Astrocyte (in vitro differentiated cells and primary cell): Measurements from ENCODE around the gene NUMA1. TPM values are rescaled to one million over a fixed set of nuclear protein-coding genes. Genes with fewer than 3 reads are reported as not detected.

Experiments
- DNase-seq: peaks from one replicate; pipeline ENCODE4 v3.0.0-alpha.2; 2010; ENCODE audit warnings: low read depth
- FAIRE-seq: peaks from 2 replicates; lab custom pipeline; 2011; peaks lifted over from hg19 to GRCh38; lab: Jason Lieb, UNC
- H2AFZ ChIP-seq: 2 replicates; pipeline ENCODE4 v1.6.0; 2012; ENCODE audit warnings: low read depth, low read length, inconsistent platforms
- H3K27ac ChIP-seq: 2 replicates; pipeline ENCODE4 v1.5.1; 2011; ENCODE audit warnings: low read depth, low read length, inconsistent platforms
- H3K27me3 ChIP-seq: 2 replicates; pipeline ENCODE4 v1.6.0; 2011; ENCODE audit warnings: low read length, inconsistent platforms; ENCODE audit not compliant: insufficient read depth
- H3K36me3 ChIP-seq: 2 replicates; pipeline ENCODE4 v1.5.1; 2011; ENCODE audit warnings: low read length, inconsistent platforms; ENCODE audit not compliant: insufficient read depth
- H3K4me1 ChIP-seq: 2 replicates; pipeline ENCODE4 v1.5.1; 2011; ENCODE audit warnings: low read length, inconsistent platforms; ENCODE audit not compliant: insufficient read depth
- H3K4me2 ChIP-seq: 2 replicates; pipeline ENCODE4 v1.6.0; 2012; ENCODE audit warnings: low read length, inconsistent platforms
- H3K4me3 ChIP-seq: 2 replicates; pipeline ENCODE4 v1.5.1; 2011; ENCODE audit warnings: low read depth, mild to moderate bottlenecking, low read length, inconsistent platforms; ENCODE audit not compliant: insufficient read depth
- H3K79me2 ChIP-seq: 2 replicates; pipeline ENCODE4 v1.6.0; 2012; ENCODE audit warnings: mild to moderate bottlenecking, low read length, inconsistent platforms; ENCODE audit not compliant: insufficient read depth
- H3K9ac ChIP-seq: 2 replicates; pipeline ENCODE4 v1.6.0; 2012; ENCODE audit warnings: mild to moderate bottlenecking, low read length, inconsistent platforms
- H3K9me3 ChIP-seq: 2 replicates; pipeline ENCODE4 v1.5.1; 2012; ENCODE audit warnings: low read depth, mild to moderate bottlenecking, low read length, inconsistent platforms; ENCODE audit not compliant: insufficient read depth
- H4K20me1 ChIP-seq: 2 replicates; pipeline ENCODE4 v1.6.0; 2012; ENCODE audit warnings: low read length, inconsistent platforms; ENCODE audit not compliant: insufficient read depth
- H3K27ac Mint-ChIP-seq: one replicate; pipeline ENCODE4 v1.8.0; 2021; ENCODE audit warnings: mild to moderate bottlenecking, mixed read lengths; ENCODE audit not compliant: unreplicated experiment
- H3K27me3 Mint-ChIP-seq: one replicate; pipeline ENCODE4 v1.8.0; 2021; ENCODE audit warnings: low read depth, mixed read lengths; ENCODE audit not compliant: unreplicated experiment
- H3K36me3 Mint-ChIP-seq: one replicate; pipeline ENCODE4 v1.8.0; 2021; ENCODE audit warnings: low read depth, mixed read lengths; ENCODE audit not compliant: unreplicated experiment
- H3K4me1 Mint-ChIP-seq: one replicate; pipeline ENCODE4 v1.8.0; 2021; ENCODE audit warnings: low read depth, mixed read lengths; ENCODE audit not compliant: unreplicated experiment
- H3K4me3 Mint-ChIP-seq: one replicate; pipeline ENCODE4 v1.8.0; 2021; ENCODE audit warnings: mild to moderate bottlenecking, moderate library complexity, mixed read lengths; ENCODE audit not compliant: unreplicated experiment
- H3K9me3 Mint-ChIP-seq: one replicate; pipeline ENCODE4 v1.8.0; 2021; ENCODE audit warnings: mild to moderate bottlenecking, mixed read lengths; ENCODE audit not compliant: unreplicated experiment
- EZH2 ChIP-seq: IDR thresholded peaks from 2 replicates; pipeline ENCODE4 v1.6.1; 2012; ENCODE audit warnings: mild to moderate bottlenecking, low read length, inconsistent platforms; ENCODE audit not compliant: insufficient read depth
- total RNA-seq: library from RNA; stranded (reverse); gene quantifications from 2 replicates; pipeline ENCODE4 v1.2.1, GENCODE V29; 2021
- TF ChIP-seq, protein P1 (sequence below): IDR thresholded peaks from 2 replicates; pipeline ENCODE4 v1.5.1; 2011; ENCODE audit warnings: low read depth, mild to moderate bottlenecking, inconsistent platforms, low read length, moderate library complexity; ENCODE audit not compliant: insufficient read depth

Gene NUMA1
- total RNA-seq, 1 donor from 2014 or later = 111 TPM

- H3K4me1 Mint-ChIP-seq = peaks cover 3% of the 10 kb centered on the region
- peak overlapping the region; percentile 31 for H3K27ac Mint-ChIP-seq
- H3K36me3 Mint-ChIP-seq = peaks cover 25% of the 10 kb centered on the region
- Histone ChIP-seq H3K9me3 (no peaks in the 10 kb centered on the region), H3K27ac (no peak overlapping the region), H3K9ac (no peak overlapping the region), H3K36me3 (peaks cover 71% of the 10 kb centered on the region), H3K27me3 (no peaks in the 10 kb centered on the region), H3K4me2 (no peak overlapping the region), H2AFZ (no peak overlapping the region), H4K20me1 (peaks cover 49% of the 10 kb centered on the region), H3K4me1 (peaks cover 8% of the 10 kb centered on the region), H3K4me3 (no peak overlapping the region), H3K79me2 (peaks cover 18% of the 10 kb centered on the region)
- no peaks in the 10 kb centered on the region for H3K27me3 Mint-ChIP-seq
- FAIRE-seq = no peak
- H3K9me3 Mint-ChIP-seq = no peaks in the 10 kb centered on the region
- TF ChIP-seq, protein P1, sequence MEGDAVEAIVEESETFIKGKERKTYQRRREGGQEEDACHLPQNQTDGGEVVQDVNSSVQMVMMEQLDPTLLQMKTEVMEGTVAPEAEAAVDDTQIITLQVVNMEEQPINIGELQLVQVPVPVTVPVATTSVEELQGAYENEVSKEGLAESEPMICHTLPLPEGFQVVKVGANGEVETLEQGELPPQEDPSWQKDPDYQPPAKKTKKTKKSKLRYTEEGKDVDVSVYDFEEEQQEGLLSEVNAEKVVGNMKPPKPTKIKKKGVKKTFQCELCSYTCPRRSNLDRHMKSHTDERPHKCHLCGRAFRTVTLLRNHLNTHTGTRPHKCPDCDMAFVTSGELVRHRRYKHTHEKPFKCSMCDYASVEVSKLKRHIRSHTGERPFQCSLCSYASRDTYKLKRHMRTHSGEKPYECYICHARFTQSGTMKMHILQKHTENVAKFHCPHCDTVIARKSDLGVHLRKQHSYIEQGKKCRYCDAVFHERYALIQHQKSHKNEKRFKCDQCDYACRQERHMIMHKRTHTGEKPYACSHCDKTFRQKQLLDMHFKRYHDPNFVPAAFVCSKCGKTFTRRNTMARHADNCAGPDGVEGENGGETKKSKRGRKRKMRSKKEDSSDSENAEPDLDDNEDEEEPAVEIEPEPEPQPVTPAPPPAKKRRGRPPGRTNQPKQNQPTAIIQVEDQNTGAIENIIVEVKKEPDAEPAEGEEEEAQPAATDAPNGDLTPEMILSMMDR = no peak
- no peak for TF ChIP-seq EZH2
- no peak for DNase-seq
- H3K4me3 Mint-ChIP-seq = no peak overlapping the region
Measured at GRCh38 chr11:72018171-72018570, 62.2 kb downstream of the NUMA1 start.

- H3K27me3 Mint-ChIP-seq = no peaks in the 10 kb centered on the region
- no peaks in the 10 kb centered on the region for H3K9me3 ChIP-seq
- peaks cover 75% of the 10 kb centered on the region for H4K20me1 ChIP-seq
- no peak overlapping the region for H3K4me3 Mint-ChIP-seq
- H3K79me2 ChIP-seq = peaks cover 23% of the 10 kb centered on the region
- peaks cover 67% of the 10 kb centered on the region for H3K36me3 ChIP-seq
- no peak overlapping the region for H3K27ac ChIP-seq
- no peak overlapping the region for H2AFZ ChIP-seq
- TF ChIP-seq EZH2 = no peak
- TF ChIP-seq, protein P1 = peak; percentile 22
- peak overlapping the region; percentile 20 for H3K27ac Mint-ChIP-seq
- H3K4me1 Mint-ChIP-seq = peaks cover 3% of the 10 kb centered on the region
- H3K4me1 ChIP-seq = peaks cover 13% of the 10 kb centered on the region
- FAIRE-seq (no peak), DNase-seq (no peak)
- no peaks in the 10 kb centered on the region for H3K9me3 Mint-ChIP-seq
- no peak overlapping the region for H3K4me3 ChIP-seq
- no peaks in the 10 kb centered on the region for H3K27me3 ChIP-seq
- no peak overlapping the region for H3K4me2 ChIP-seq
- peaks cover 34% of the 10 kb centered on the region for H3K36me3 Mint-ChIP-seq
- H3K9ac ChIP-seq = no peak overlapping the region
Measured at GRCh38 chr11:72015511-72016061, 64.8 kb downstream of the NUMA1 start.

GRCh38 chr11:72014761-72015320 lies 65.5 kb downstream of the NUMA1 start:
- DNase-seq (no peak), FAIRE-seq (no peak)
- Histone ChIP-seq H3K27me3 (no peaks in the 10 kb centered on the region), H3K4me1 (peaks cover 13% of the 10 kb centered on the region), H3K4me3 (no peak overlapping the region), H4K20me1 (peaks cover 81% of the 10 kb centered on the region), H3K4me2 (no peak overlapping the region), H3K27ac (no peak overlapping the region), H2AFZ (no peak overlapping the region), H3K9ac (no peak overlapping the region), H3K79me2 (peaks cover 30% of the 10 kb centered on the region), H3K9me3 (no peaks in the 10 kb centered on the region), H3K36me3 (peaks cover 66% of the 10 kb centered on the region)
- Mint-ChIP-seq H3K27me3 (no peaks in the 10 kb centered on the region), H3K9me3 (no peaks in the 10 kb centered on the region), H3K27ac (no peak overlapping the region), H3K4me1 (peaks cover 3% of the 10 kb centered on the region), H3K36me3 (peaks cover 36% of the 10 kb centered on the region), H3K4me3 (peak overlapping the region; percentile 12)
- TF ChIP-seq, protein P1 = no peak
